HL-60 (cell line): ENCODE data around the gene SYT12.

Experiments used
- DNase-seq, 2 experiments: peaks; one replicate each; pipeline ENCODE4 v3.0.0-alpha.2; 2010 to 2020; ENCODE audit warnings: low read depth in 1 of 2, low spot score in 1 of 2
- H3K27ac ChIP-seq: fragments of 250-450 bp; sonication (Bioruptor Pico); replicated peaks from 2 replicates; pipeline ENCODE4 v1.5.1; 2020; ENCODE audit warnings: mild to moderate bottlenecking, moderate library complexity
- H3K27me3 ChIP-seq: fragments of 250-450 bp; sonication (Bioruptor Pico); 2 replicates; pipeline ENCODE4 v1.5.1; 2021; ENCODE audit warnings: mild to moderate bottlenecking, moderate library complexity; ENCODE audit not compliant: insufficient read depth, poor library complexity, severe bottlenecking
- H3K4me3 ChIP-seq: replicated peaks from 2 replicates; pipeline ENCODE4 v1.5.1; 2011; ENCODE audit warnings: mild to moderate bottlenecking, control low read depth, low read length; ENCODE audit not compliant: insufficient read depth
- CTCF ChIP-seq: IDR thresholded peaks from one replicate; pipeline ENCODE4 v1.5.1; 2011; ENCODE audit warnings: low read length, control low read depth, inconsistent platforms; ENCODE audit not compliant: insufficient read depth
- GABPA ChIP-seq: IDR thresholded peaks from 2 replicates; pipeline ENCODE4 v1.6.1; 2012; ENCODE audit warnings: low read depth
- POLR2AphosphoS5 ChIP-seq: IDR thresholded peaks from 2 replicates; pipeline ENCODE4 v1.6.1; 2012; ENCODE audit warnings: low read depth
- REST ChIP-seq: IDR thresholded peaks from 2 replicates; pipeline ENCODE4 v1.6.1; 2012; ENCODE audit warnings: low read depth; ENCODE audit not compliant: insufficient replicate concordance
- SPI1 ChIP-seq: IDR thresholded peaks from 2 replicates; pipeline ENCODE4 v1.6.1; 2012; ENCODE audit warnings: low read depth, mild to moderate bottlenecking, borderline replicate concordance

Gene SYT12

GRCh38 chr11:67050139-67050538, 27.2 kb downstream of the SYT12 start:
- Histone ChIP-seq H3K27me3 (no peaks in the 10 kb centered on the region), H3K27ac (no peak overlapping the region), H3K4me3 (no peak overlapping the region)
- TF ChIP-seq SPI1 (no peak), REST (no peak), CTCF (no peak), GABPA (no peak), POLR2AphosphoS5 (no peak)
- no peak for DNase-seq

- DNase-seq, result no peak
- Histone ChIP-seq H3K4me3 (no peak overlapping the region), H3K27me3 (peaks cover 6% of the 10 kb centered on the region), H3K27ac (no peak overlapping the region)
- no peak for TF ChIP-seq SPI1
- no peak for TF ChIP-seq CTCF
- no peak for TF ChIP-seq REST
- no peak for TF ChIP-seq GABPA
- no peak for TF ChIP-seq POLR2AphosphoS5
These were observed 28.4 kb downstream of the SYT12 start for GRCh38 chr11:67051180-67051893.

DNA sequence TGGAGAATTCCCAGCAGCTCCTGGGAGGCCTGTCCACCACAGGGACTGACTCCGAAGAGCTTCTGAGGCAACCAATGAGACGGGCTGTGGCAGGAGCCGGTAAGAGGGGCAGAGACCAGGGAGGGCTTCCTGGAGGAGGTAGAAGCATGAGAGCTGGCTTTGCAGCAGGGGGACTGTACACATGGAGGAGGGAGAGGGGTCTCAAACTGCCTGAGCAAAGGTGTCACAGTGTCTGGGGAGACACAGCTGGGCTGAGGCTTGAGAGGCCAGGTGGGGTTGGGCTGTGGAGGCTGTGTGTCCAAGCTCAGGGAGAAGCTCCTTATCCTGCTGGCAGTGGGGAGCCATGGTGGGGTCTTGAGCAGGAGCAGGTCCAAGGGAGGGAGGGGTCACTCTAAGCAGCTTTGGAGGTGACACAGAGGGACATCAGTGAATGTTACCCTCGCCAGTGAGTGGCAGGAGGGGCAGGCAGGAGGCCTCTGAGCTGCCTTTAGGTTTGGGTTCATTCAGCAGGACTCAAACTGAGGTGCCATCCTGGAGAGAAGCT, 29.1 kb downstream of the SYT12 start:
- H3K4me3 ChIP-seq, result no peak overlapping the region
- H3K27ac ChIP-seq, result no peak overlapping the region
- TF ChIP-seq REST (no peak), SPI1 (no peak), CTCF (no peak), GABPA (no peak), POLR2AphosphoS5 (no peak)
- DNase-seq, result no peak
- peaks cover 10% of the 10 kb centered on the region for H3K27me3 ChIP-seq
